ENCODE results near the gene RAVER1.

DNA sequence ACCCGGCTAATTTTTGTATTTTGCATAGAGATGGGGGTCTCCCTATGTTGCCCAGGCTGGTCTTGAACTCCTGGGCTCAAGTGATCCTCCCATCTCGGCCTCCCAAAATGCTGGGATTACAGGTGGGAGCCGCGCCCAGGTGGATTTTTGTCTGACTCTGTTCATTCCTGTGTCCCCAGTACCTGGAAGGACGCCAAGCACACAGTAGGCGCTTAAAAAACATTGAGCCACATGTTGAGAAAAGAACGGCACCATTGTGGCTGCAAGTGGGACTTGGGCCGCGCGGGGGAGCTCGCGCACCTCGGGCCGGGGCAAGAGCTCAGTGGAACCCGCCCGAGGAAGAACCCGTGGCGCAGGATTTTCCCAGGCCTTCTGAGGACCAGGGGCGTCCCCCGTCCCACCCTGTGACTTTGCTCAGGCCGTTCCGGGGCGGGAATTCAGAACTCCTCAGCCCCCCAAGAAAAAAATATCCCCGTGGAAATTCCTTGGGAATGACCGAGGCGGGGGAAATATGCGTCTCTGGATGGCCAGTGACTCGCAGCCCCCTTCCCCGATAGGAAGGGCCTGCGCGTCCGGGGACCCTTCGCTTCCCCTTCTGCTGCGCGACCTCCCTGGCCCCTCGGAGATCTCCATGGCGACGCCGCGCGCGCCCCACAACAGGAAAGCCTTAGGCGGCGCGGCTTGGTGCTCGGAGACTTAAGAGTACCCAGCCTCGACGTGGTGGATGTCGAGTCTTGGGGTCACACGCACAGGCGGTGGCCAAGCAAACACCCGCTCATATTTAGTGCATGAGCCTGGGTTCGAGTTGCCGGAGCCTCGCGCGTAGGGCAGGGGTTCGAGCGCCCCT is 63.8 kb downstream of the RAVER1 start:
- TF ChIP-seq, protein P1, sequence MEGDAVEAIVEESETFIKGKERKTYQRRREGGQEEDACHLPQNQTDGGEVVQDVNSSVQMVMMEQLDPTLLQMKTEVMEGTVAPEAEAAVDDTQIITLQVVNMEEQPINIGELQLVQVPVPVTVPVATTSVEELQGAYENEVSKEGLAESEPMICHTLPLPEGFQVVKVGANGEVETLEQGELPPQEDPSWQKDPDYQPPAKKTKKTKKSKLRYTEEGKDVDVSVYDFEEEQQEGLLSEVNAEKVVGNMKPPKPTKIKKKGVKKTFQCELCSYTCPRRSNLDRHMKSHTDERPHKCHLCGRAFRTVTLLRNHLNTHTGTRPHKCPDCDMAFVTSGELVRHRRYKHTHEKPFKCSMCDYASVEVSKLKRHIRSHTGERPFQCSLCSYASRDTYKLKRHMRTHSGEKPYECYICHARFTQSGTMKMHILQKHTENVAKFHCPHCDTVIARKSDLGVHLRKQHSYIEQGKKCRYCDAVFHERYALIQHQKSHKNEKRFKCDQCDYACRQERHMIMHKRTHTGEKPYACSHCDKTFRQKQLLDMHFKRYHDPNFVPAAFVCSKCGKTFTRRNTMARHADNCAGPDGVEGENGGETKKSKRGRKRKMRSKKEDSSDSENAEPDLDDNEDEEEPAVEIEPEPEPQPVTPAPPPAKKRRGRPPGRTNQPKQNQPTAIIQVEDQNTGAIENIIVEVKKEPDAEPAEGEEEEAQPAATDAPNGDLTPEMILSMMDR (IDR thresholded peaks at IDR 0.05): peak; percentile 91 to 96 (median 95)
- peak in 1 of 2 donors; percentile 7 for TF ChIP-seq POLR2A (IDR thresholded peaks at IDR 0.05)

Measured in uterus (tissue), 2 donors.